Activated T-cell treated with anti-CD3 and anti-CD28 coated beads, Interleukin-2, amount 50 U/mL, for 24 hours (primary cell): Measurements from ENCODE around the gene MEX3A.
"Not testable (repeated sequence)": the region's sequence is repeated elsewhere in the genome, so short reads cannot be mapped to it uniquely, and the experiment has no call there.

Experiments used
- DNase-seq: peaks from one replicate; pipeline ENCODE4 v3.0.0-alpha.2; 2020
- H3K27ac Mint-ChIP-seq: 2 replicates; pipeline ENCODE4 v1.8.0; 2020; ENCODE audit warnings: mild to moderate bottlenecking, mixed read lengths
- H3K27me3 Mint-ChIP-seq: 2 replicates; pipeline ENCODE4 v1.8.0; 2020; ENCODE audit warnings: mixed read lengths
- H3K36me3 Mint-ChIP-seq: 2 replicates; pipeline ENCODE4 v1.8.0; 2020; ENCODE audit warnings: low read depth, mixed read lengths
- H3K4me1 Mint-ChIP-seq: 2 replicates; pipeline ENCODE4 v1.8.0; 2020; ENCODE audit warnings: low read depth, mixed read lengths
- H3K4me3 Mint-ChIP-seq: 2 replicates; pipeline ENCODE4 v1.8.0; 2020; ENCODE audit warnings: mild to moderate bottlenecking, moderate library complexity, mixed read lengths
- H3K9me3 Mint-ChIP-seq: 2 replicates; pipeline ENCODE4 v1.8.0; 2020; ENCODE audit warnings: mixed read lengths

MEX3A gene

DNA sequence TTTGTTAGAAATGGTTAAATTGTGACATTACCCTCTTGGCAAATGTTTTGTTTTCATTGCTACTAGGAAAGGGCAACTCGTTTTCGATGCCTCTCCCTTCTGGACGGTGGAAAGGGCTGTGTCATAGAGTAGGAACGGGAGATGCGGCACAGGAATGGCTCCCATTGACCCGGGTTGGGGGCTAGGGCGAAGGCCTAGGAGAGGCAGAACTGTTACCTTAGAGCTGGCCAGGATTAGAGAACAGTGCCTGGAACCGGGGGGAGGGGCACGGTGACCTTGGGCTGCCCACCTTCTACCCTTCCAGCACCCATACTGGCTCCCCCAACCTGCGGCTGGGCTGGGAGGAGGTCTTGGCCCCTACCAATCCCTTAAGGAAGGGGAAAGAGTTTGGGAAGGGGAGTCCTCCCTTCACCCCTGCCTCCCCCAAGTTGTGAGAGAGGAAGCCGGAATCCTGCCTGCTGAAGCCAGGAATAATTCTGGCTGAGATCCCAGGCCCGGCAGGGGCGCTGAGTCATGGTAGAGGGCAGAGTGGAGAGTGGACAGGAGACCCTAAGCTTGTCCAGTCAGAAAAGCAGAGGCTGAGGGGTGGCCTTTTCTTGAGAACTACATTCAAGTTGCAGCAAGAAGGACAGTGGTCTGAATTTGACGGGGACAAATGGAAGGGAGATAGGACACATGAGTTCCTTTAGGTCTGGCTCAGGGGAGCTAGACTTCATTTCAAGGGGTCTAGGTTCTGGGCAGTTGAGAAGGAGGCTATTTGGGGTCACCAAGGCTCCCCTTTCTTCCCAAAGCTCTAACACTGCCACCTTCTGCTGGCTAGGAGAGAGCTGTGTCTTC lies 40.5 kb upstream of the MEX3A start:
- Mint-ChIP-seq H3K4me3 (peak overlapping the region; percentile 51), H3K27me3 (peaks cover 3% of the 10 kb centered on the region), H3K36me3 (peaks cover 56% of the 10 kb centered on the region), H3K4me1 (peaks cover 77% of the 10 kb centered on the region), H3K9me3 (no peaks in the 10 kb centered on the region), H3K27ac (no peak overlapping the region)
- no peak for DNase-seq

- Mint-ChIP-seq H3K27ac (no peak overlapping the region), H3K4me3 (no peak overlapping the region), H3K4me1 (peaks cover 71% of the 10 kb centered on the region), H3K9me3 (no peaks in the 10 kb centered on the region), H3K27me3 (peaks cover 3% of the 10 kb centered on the region), H3K36me3 (peaks cover 58% of the 10 kb centered on the region)
- no peak for DNase-seq
These were observed 39.8 kb upstream of the MEX3A start for GRCh38 chr1:156122086-156122485.

DNA sequence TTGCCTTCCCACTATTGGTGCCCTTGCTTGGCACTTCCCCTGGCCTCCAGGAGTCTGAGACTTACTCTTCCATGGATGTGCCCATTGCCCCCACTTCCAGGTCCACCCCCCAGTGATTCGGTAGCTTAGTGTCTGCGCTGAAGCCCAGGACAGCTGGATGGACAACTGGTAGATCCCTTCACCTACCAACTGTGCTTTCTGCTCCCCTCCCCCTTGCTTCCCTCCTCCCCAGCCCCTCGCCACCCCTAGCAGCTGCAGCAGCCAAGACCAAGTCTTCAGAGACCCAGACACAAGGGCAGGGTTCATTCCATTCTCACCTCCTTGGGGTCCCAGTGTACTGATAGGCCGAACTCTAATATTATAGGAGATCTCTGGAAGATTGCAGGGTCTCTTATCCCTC lies 39.2 kb upstream of the MEX3A start:
- Mint-ChIP-seq H3K36me3 (peaks cover 60% of the 10 kb centered on the region), H3K4me3 (no peak overlapping the region), H3K27me3 (peaks cover 3% of the 10 kb centered on the region), H3K4me1 (peaks cover 68% of the 10 kb centered on the region), H3K9me3 (no peaks in the 10 kb centered on the region), H3K27ac (no peak overlapping the region)
- DNase-seq: no peak

DNA sequence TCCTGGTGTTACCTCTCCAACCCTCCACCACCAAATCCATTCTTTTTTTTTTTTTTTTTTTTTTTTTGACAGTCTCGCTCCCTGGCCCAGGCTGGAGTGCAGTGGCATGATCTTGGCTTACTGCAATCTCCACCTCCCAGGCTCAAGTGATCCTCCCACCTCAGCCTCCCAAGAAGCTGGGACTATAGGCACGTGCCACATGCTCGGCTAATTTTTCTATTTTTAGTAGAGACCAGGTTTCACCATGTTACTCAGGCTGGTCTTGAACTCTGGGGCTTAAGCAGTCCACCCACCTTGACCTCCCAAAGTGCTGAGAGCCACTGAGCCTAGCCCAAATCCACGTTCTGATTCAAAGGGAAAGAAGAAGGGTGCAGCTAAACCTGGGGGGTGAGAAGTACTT lies 38.7 kb upstream of the MEX3A start:
- H3K4me3 Mint-ChIP-seq, H3K9me3 Mint-ChIP-seq, H3K27me3 Mint-ChIP-seq, H3K27ac Mint-ChIP-seq, DNase-seq: not testable (repeated sequence)
- H3K4me1 Mint-ChIP-seq: peaks cover 68% of the 10 kb centered on the region
- H3K36me3 Mint-ChIP-seq: peaks cover 62% of the 10 kb centered on the region

DNA sequence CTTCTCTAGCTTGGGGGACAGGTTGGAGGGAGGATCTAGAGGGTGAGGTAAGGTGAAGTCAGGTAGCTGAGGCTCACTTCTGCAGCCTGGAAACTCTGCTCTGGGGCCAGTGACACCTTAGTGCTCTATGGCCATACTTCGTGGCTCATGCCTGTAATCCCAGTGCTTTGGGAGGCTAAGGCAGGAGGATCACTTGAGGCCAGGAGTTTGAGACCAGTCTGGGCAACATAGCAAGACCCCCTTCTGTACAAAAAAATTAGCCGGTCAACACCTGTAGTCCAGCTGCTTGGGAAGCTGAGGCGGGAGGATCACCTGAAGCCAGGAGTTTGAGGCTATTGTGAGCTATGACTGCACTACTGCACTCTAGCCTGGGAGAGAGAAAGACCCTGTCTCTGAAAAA lies 38.1 kb upstream of the MEX3A start:
- Mint-ChIP-seq H3K36me3 (peaks cover 68% of the 10 kb centered on the region), H3K9me3 (no peaks in the 10 kb centered on the region), H3K27ac (no peak overlapping the region), H3K4me3 (peak overlapping the region; percentile 56), H3K4me1 (peaks cover 66% of the 10 kb centered on the region), H3K27me3 (peaks cover 6% of the 10 kb centered on the region)
- DNase-seq: no peak

DNA sequence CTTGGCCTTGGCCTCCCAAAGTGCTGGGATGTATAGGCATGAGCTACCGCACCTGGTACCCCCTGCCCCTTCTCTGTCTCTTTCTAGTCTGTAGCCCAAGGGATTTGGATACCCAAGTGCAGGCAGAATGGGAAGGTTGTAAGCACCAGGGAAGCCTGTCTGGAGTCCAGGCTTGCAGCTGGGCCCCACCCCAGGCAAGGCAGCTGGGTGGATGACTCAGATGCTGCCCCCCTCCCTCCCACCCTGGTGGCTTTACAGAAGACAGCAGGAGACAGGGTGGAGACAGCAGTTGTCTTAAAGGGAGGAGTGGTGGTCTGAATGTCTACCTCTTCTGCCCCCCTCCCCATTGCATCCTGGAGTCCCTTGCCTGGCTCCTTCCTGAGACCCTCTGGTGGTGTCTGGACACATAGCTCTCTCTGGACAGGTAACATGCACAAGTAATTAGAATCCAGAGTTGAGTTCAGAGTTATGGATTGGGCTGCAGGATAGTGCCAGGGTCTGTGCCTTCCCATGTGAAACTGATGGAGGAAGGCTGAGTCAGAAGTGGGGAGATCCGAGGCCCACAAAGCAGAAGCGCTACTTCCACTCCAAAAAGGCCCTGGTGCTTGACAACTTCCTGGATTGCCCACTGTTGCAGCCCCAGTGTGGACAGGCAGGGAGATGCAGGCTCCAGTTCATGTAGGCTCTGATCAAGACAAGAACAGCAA lies 37.4 kb upstream of the MEX3A start:
- no peak for DNase-seq
- H3K4me1 Mint-ChIP-seq: peaks cover 65% of the 10 kb centered on the region
- peak overlapping the region; percentile 93 for H3K4me3 Mint-ChIP-seq
- H3K27me3 Mint-ChIP-seq: peaks cover 10% of the 10 kb centered on the region
- peak overlapping the region; percentile 31 for H3K27ac Mint-ChIP-seq
- H3K36me3 Mint-ChIP-seq: peaks cover 69% of the 10 kb centered on the region
- H3K9me3 Mint-ChIP-seq: no peaks in the 10 kb centered on the region

- H3K9me3 Mint-ChIP-seq: no peaks in the 10 kb centered on the region
- peaks cover 64% of the 10 kb centered on the region for H3K4me1 Mint-ChIP-seq
- peak overlapping the region; percentile 47 for H3K27ac Mint-ChIP-seq
- H3K36me3 Mint-ChIP-seq: peaks cover 64% of the 10 kb centered on the region
- no peak for DNase-seq
- H3K27me3 Mint-ChIP-seq: peaks cover 10% of the 10 kb centered on the region
- H3K4me3 Mint-ChIP-seq: peak overlapping the region; percentile 93
These were observed 36.1 kb upstream of the MEX3A start for GRCh38 chr1:156118177-156118868.

DNA sequence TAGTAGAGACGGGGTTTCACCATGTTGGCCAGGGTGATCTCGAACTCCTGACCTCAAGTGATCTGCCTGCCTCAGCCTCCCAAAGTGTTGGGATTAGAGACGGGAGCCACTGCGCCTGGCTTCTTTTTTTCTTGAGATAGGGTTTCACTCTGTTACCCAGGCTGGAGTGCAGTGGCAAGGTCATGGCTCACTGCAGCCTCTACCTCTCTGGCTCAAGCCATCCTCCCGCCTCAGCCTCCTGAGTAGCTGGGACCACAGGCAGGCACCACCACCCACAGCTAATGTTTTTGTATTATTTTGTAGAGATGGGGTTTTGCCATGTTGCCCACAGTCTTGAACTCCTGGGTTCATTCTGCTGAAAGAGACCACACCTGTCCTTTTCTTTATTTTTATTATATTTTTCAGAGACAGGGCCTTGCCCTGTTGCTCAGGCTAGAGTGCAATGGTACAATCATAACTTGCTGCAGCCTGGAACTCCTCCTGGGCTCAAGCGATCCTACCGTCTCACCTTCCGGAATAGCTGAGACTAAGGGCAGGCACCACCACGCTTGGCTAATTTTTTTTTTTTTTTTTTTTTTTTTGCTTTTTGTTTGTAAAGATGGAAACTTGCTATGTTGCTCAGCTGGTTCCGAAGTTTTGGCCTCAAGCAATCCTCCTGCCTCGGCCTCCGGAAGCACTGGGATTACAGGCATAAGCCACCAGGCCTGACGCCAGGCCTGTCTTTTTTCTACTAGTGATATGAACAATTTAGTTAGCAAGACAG lies 35.3 kb upstream of the MEX3A start:
- no peak overlapping the region for H3K27ac Mint-ChIP-seq

GRCh38 chr1:156116731-156117130 lies 34.5 kb upstream of the MEX3A start:
- not testable (repeated sequence) for DNase-seq, H3K27ac Mint-ChIP-seq, H3K9me3 Mint-ChIP-seq
- peaks cover 59% of the 10 kb centered on the region for H3K36me3 Mint-ChIP-seq
- H3K27me3 Mint-ChIP-seq: peaks cover 10% of the 10 kb centered on the region
- peak overlapping the region; percentile 93 for H3K4me3 Mint-ChIP-seq
- H3K4me1 Mint-ChIP-seq: peaks cover 59% of the 10 kb centered on the region

More for the DNA sequence above, 35.3 kb upstream of the MEX3A start:
- H3K4me1 Mint-ChIP-seq: peaks cover 62% of the 10 kb centered on the region
- peaks cover 10% of the 10 kb centered on the region for H3K27me3 Mint-ChIP-seq
- H3K9me3 Mint-ChIP-seq: no peaks in the 10 kb centered on the region
- H3K4me3 Mint-ChIP-seq: peak overlapping the region; percentile 93
- DNase-seq: no peak
- peaks cover 62% of the 10 kb centered on the region for H3K36me3 Mint-ChIP-seq

GRCh38 chr1:156115514-156116374 lies 33.5 kb upstream of the MEX3A start:
- H3K9me3 Mint-ChIP-seq: no peaks in the 10 kb centered on the region
- H3K4me3 Mint-ChIP-seq: peak overlapping the region; percentile 93
- H3K27me3 Mint-ChIP-seq: peaks cover 10% of the 10 kb centered on the region
- DNase-seq: no peak
- peaks cover 49% of the 10 kb centered on the region for H3K36me3 Mint-ChIP-seq
- H3K4me1 Mint-ChIP-seq: peaks cover 54% of the 10 kb centered on the region
- peak overlapping the region; percentile 86 for H3K27ac Mint-ChIP-seq

GRCh38 chr1:156114919-156115513 lies 32.8 kb upstream of the MEX3A start:
- H3K36me3 Mint-ChIP-seq: peaks cover 42% of the 10 kb centered on the region
- peak overlapping the region; percentile 86 for H3K27ac Mint-ChIP-seq
- peak overlapping the region; percentile 93 for H3K4me3 Mint-ChIP-seq
- H3K27me3 Mint-ChIP-seq: peaks cover 10% of the 10 kb centered on the region
- H3K9me3 Mint-ChIP-seq: no peaks in the 10 kb centered on the region
- DNase-seq: peak; percentile 64
- H3K4me1 Mint-ChIP-seq: peaks cover 47% of the 10 kb centered on the region

DNA sequence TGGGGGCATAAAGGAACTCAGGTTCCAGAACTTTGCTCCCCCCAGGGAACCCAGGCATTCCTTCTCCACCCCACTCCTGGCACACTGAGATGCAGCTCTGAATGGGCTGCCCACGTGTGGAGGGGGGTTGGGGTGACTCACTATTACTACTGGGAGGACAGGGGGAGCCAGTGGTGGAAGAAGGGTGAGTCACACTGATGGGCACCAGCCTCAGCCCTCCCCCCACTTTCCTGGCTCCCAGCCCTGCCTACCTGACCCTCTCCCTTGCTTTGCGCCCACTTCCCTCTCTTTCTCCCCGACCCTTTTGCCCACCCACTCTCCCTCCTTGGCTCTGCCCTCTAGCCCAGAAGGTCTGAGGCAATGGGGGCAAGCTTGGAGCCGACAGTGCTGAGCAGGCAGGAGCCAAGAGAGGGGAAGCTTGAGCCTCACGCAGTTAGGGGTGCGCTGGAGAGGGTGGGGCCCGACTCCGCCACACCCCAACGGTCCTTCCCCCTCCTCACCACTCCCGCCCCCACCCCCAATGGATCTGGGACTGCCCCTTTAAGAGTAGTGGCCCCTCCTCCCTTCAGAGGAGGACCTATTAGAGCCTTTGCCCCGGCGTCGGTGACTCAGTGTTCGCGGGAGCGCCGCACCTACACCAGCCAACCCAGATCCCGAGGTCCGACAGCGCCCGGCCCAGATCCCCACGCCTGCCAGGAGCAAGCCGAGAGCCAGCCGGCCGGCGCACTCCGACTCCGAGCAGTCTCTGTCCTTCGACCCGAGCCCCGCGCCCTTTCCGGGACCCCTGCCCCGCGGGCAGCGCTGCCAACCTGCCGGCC lies 32.0 kb upstream of the MEX3A start, which contains the start of gene LMNA:
Gene LMNA, plus strand, starts transcription at position 611 of the 818 bp plus-strand sequence. CDS start 208 bp downstream, outside the sequence.
- H3K4me1 Mint-ChIP-seq: peaks cover 44% of the 10 kb centered on the region
- peak; percentile 84 for DNase-seq
- H3K27ac Mint-ChIP-seq: peak within 1 kb of the TSS; percentile 92
- H3K9me3 Mint-ChIP-seq: no peaks in the 10 kb centered on the region
- peak within 1 kb of the TSS; percentile 93 for H3K4me3 Mint-ChIP-seq
- H3K36me3 Mint-ChIP-seq: peaks cover 38% of the 10 kb centered on the region
- peaks cover 10% of the 10 kb centered on the region for H3K27me3 Mint-ChIP-seq
